ENCODE measurements around the gene ARHGEF4. TPM values are rescaled to one million over a fixed set of nuclear protein-coding genes. Genes with fewer than 3 reads are reported as not detected.

The ARHGEF4 gene

DNA sequence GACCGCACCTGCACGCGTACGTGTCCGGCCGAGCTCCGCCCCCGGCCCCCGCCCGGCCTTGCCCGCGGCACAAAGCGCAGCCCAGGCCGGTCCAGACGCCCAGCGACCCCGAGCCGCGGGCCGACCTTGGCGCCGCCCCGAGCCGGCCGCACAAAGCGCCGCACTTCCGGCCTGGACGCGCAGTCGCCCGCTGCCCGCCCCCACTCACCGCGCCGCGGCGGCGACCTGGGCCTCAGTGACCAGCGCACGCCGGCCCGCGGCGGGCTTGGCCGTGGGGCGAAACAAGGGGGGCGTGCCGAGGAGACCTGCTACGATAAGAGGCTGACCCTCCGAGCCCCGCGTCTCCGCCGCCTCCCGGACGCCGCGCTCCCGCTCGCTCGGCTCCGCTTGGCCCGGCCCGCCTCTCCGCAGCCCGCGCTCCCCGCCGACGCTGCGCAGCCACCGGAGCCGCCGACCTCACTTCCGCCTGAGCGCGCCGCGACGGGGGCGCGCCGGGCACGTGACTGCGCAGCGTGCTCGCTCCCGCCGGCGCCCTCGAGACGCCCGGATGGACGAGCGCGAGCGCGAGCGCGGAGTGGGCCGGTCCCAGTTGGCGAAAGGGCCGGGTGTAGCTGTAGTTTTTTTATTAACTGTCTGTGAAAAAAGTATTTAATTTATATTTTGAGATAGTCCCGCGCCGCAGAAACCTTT is 256.4 kb downstream of the ARHGEF4 start, which contains the start of gene FAM168B:
Gene FAM168B, minus strand, starts transcription at position 455 of the 690 bp plus-strand sequence. CDS start 10,814 bp downstream, outside the sequence.
- Histone ChIP-seq H3K36me3 (ENCODE audit: insufficient read depth, low read length) (peaks cover 6% of the 10 kb centered on the region), H3K27me3 (ENCODE audit: control insufficient read depth, insufficient read depth, low read length) (no peaks in the 10 kb centered on the region), H3K9ac (ENCODE audit: low read depth, low read length) (peak within 1 kb of the TSS; percentile 99), H3K4me1 (ENCODE audit: control insufficient read depth, insufficient read depth, low read length) (no peaks in the 10 kb centered on the region), H3K4me2 (ENCODE audit: low read length) (peak within 1 kb of the TSS; percentile 82), H3K9me3 (replicated peaks; ENCODE audit: low read length) (no peaks in the 10 kb centered on the region), H3K4me3 (ENCODE audit: low read length) (peak within 1 kb of the TSS; percentile 100)

- H3K4me1 ChIP-seq (ENCODE audit: control insufficient read depth, insufficient read depth, low read length), result no peaks in the 10 kb centered on the region
- peak overlapping the region; percentile 100 for H3K4me3 ChIP-seq (ENCODE audit: low read length)
- H3K9me3 ChIP-seq (replicated peaks; ENCODE audit: low read length), result no peaks in the 10 kb centered on the region
- H3K36me3 ChIP-seq (ENCODE audit: insufficient read depth, low read length), result no peaks in the 10 kb centered on the region
- peak overlapping the region; percentile 82 for H3K4me2 ChIP-seq (ENCODE audit: low read length)
- H3K27me3 ChIP-seq (ENCODE audit: control insufficient read depth, insufficient read depth, low read length), result no peaks in the 10 kb centered on the region
- H3K9ac ChIP-seq (ENCODE audit: low read depth, low read length), result peak overlapping the region; percentile 99
Measured at GRCh38 chr2:131093696-131094462, 257.2 kb downstream of the ARHGEF4 start.

DNA sequence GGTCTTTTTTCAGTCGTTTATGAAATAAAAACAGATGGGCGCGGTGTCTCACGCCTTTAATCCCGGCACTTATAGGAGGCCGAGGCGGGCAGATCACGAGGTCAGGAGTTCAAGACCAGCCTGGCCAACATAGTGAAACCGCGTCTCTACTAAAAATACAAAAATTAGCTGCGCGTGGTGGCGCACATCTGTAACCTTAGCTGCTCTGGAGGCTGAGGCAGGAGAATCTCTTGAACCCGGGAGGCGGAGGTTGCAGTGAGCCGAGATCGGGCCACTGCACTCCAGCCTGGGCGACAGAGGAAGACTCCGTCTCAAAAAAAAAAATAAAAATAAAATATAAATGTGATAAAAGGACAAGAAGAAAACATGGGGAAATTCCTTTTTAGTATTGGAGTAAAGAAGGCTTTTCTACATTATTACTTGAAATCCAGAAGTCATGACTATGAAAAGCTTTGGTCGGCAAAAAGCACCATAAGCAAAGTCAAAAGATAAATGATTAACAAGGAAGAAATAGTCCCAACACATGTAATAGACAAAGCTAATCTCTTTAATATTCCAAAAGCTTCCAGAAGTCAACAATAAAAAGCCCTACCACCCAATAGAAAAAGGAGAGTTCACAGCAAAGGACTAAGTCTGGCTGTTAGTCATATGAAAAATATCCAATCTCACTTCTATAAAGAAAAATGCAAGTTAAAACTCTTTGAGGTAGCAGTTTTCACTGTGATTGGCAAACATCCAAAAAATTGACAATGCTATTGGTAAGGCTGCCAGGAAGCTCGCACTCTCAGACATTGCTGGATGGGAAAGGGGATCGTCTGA is 258.0 kb downstream of the ARHGEF4 start:
- H3K4me3 ChIP-seq (ENCODE audit: low read length), result peak overlapping the region; percentile 100
- peak overlapping the region; percentile 99 for H3K9ac ChIP-seq (ENCODE audit: low read depth, low read length)
- no peaks in the 10 kb centered on the region for H3K36me3 ChIP-seq (ENCODE audit: insufficient read depth, low read length)
- peak overlapping the region; percentile 82 for H3K4me2 ChIP-seq (ENCODE audit: low read length)
- H3K4me1 ChIP-seq (ENCODE audit: control insufficient read depth, insufficient read depth, low read length), result no peaks in the 10 kb centered on the region
- no peaks in the 10 kb centered on the region for H3K27me3 ChIP-seq (ENCODE audit: control insufficient read depth, insufficient read depth, low read length)
- no peaks in the 10 kb centered on the region for H3K9me3 ChIP-seq (replicated peaks; ENCODE audit: low read length)

Small RNAs within 50 kb of the gene (small RNA-seq; reads per million reads assigned to genes)
- not detected for gene RF00423

Data from skeletal muscle satellite cell (primary cell).